CD4-positive, alpha-beta memory T cell (primary cell): Measurements from ENCODE around the gene PARD3B. TPM values are rescaled to one million over a fixed set of nuclear protein-coding genes. Genes with fewer than 3 reads are reported as not detected.
A peak's percentile ranks its signal among the peaks of the same experiment; 100 is the strongest.

Source experiments
- CTCF ChIA-PET: fragments of 350-600 bp; sonication (Branson Sonifier 250); formaldehyde crosslinking; loops from one replicate; lab custom pipeline; 2021; ENCODE audit warnings: inconsistent platforms; ENCODE audit not compliant: partially characterized antibody; lab: Charles Lee
- POLR2A ChIA-PET: fragments of 350-600 bp; sonication (Branson Sonifier 250); formaldehyde crosslinking; loops from one replicate; lab custom pipeline; 2021; ENCODE audit not compliant: partially characterized antibody; lab: Charles Lee
- DNase-seq, 5 donors: peaks; one replicate each; pipeline versions ENCODE4 v3.0.0 to v3.0.0-alpha.2; 2020 to 2022; ENCODE audit warnings: mixed read lengths in 1 of 5
- H3K27ac ChIP-seq: one replicate; pipeline ENCODE4 v1.7.0; 2013; ENCODE audit warnings: low read depth, low read length
- H3K27me3 ChIP-seq: 2 replicates; pipeline ENCODE4 v1.7.0; 2013; ENCODE audit warnings: mild to moderate bottlenecking, low read length, moderate library complexity; ENCODE audit not compliant: insufficient read depth
- H3K36me3 ChIP-seq: 2 replicates; pipeline ENCODE4 v1.7.0; 2013; ENCODE audit warnings: mild to moderate bottlenecking, low read length, moderate library complexity; ENCODE audit not compliant: insufficient read depth
- H3K4me1 ChIP-seq: 2 replicates; pipeline ENCODE4 v1.7.0; 2013; ENCODE audit warnings: mild to moderate bottlenecking, low read length, moderate library complexity; ENCODE audit not compliant: insufficient read depth
- H3K4me3 ChIP-seq, 2 donors: one replicate each; pipeline ENCODE4 v1.7.0; 2013; ENCODE audit warnings: low read length in 2 of 2, mild to moderate bottlenecking in 1 of 2
- H3K9me3 ChIP-seq, 2 donors: one replicate each; pipeline ENCODE4 v1.7.0; 2013; ENCODE audit warnings: low read length in 2 of 2, control low read depth in 1 of 2; ENCODE audit not compliant: control insufficient read depth in 1 of 2
- H3K27ac Mint-ChIP-seq, 7 donors: one replicate each; pipeline ENCODE4 v1.8.0; 2020 to 2021; ENCODE audit warnings: mixed read lengths in 7 of 7, mild to moderate bottlenecking in 6 of 7, inconsistent platforms in 3 of 7, moderate library complexity in 3 of 7
- H3K27me3 Mint-ChIP-seq, 2 donors: one replicate each; pipeline ENCODE4 v1.8.0; 2020 to 2021; ENCODE audit warnings: mixed read lengths in 2 of 2
- H3K36me3 Mint-ChIP-seq, 2 donors: one replicate each; pipeline ENCODE4 v1.8.0; 2020 to 2021; ENCODE audit warnings: mixed read lengths in 2 of 2, inconsistent platforms in 1 of 2, mild to moderate bottlenecking in 1 of 2
- H3K4me1 Mint-ChIP-seq, 4 donors: one replicate each; pipeline ENCODE4 v1.8.0; 2020 to 2021; ENCODE audit warnings: mixed read lengths in 4 of 4, mild to moderate bottlenecking in 1 of 4
- H3K4me3 Mint-ChIP-seq, 8 donors: one replicate each; pipeline ENCODE4 v1.8.0; 2020 to 2021; ENCODE audit warnings: mixed read lengths in 8 of 8, mild to moderate bottlenecking in 7 of 8, moderate library complexity in 6 of 8, inconsistent platforms in 3 of 8
- H3K9me3 Mint-ChIP-seq, 8 donors: one replicate each; pipeline ENCODE4 v1.8.0; 2020 to 2021; ENCODE audit warnings: mixed read lengths in 8 of 8, mild to moderate bottlenecking in 5 of 8, inconsistent platforms in 3 of 8, moderate library complexity in 1 of 8
- intact Hi-C: fragments of 100-400 bp; cut with micrococcal nuclease; formaldehyde crosslinking; loops from one replicate; pipeline ENCODE4 v1.15.1; 2023
- polyA plus RNA-seq, 2 donors: library from polyadenylated mRNA; unstranded; fragments of 300-500 nt; fragmentation: Illumina TruSeq; gene quantifications; one replicate each; pipeline ENCODE4 v1.2.3, GENCODE V29; 2021
- total RNA-seq, 2 experiments: library from RNA; stranded (reverse); gene quantifications; one replicate each; pipeline ENCODE4 v1.2.3, GENCODE V29; 2021

PARD3B gene
- total and polyA plus RNA-seq, 4 experiments from 2014 or later: 0.44 to 1.3 (median 1.2) TPM; not detected in 1

DNA sequence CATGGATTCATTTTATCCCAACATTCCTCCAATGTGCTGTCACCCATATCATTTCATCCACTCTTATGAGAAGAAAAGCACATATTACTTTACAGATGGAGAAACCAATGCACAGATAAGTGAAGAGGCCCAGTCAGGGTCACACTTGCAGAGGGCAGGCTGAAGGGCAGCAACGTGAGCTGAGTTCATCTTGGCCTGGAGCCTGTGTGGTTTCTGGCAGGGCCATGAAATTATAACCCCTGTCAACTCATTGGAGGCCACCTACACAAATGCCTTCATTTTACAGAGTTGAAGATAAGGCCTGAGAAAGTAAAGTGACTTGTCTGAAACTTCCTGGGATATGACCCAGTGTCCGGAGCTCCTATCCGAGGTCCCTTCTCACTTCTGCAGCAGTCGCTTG is 1048.6 kb downstream of the PARD3B start:
- H3K27me3 Mint-ChIP-seq: no peaks in the 10 kb centered on the region
- ChIA-PET POLR2A (no interaction called here), CTCF (no interaction called here)
- no peak overlapping the region for H3K27ac ChIP-seq
- H3K36me3 ChIP-seq: no peaks in the 10 kb centered on the region
- H3K9me3 ChIP-seq: no peaks in the 10 kb centered on the region
- H3K36me3 Mint-ChIP-seq: no peaks in the 10 kb centered on the region
- no peak overlapping the region for H3K4me3 ChIP-seq
- no peak for DNase-seq
- intact Hi-C loops: no loop called here
- no peaks in the 10 kb centered on the region for H3K27me3 ChIP-seq
- no peaks in the 10 kb centered on the region for H3K4me1 ChIP-seq
- no peak overlapping the region for H3K27ac Mint-ChIP-seq
- no peak overlapping the region for H3K4me3 Mint-ChIP-seq
- H3K9me3 Mint-ChIP-seq: peaks cover 0 to 1% (median 0%) of the 10 kb centered on the region in 8 donors
- no peaks in the 10 kb centered on the region for H3K4me1 Mint-ChIP-seq

DNA sequence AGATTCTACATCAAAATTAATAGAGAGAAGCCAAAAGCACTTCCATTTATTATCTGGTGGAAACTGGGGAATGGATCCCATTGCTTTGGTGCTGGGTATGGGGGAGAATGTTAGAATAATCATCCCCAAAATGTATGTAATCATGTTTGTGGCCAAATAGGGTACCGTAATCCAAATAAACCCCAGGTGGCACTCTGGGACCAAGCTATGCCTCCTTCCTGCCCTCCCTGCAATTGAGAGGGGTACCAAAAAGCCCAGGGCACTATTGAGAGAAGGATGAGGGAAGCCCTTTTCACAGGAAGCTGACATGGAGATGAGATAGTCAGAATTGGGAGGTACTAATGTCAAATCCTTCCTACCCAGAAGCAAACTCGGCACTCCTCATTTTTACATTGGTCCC is 1051.3 kb downstream of the PARD3B start:
- intact Hi-C loops: no loop called here
- Histone ChIP-seq H3K27me3 (no peaks in the 10 kb centered on the region), H3K27ac (no peak overlapping the region), H3K9me3 (no peaks in the 10 kb centered on the region), H3K4me1 (no peaks in the 10 kb centered on the region), H3K4me3 (no peak overlapping the region), H3K36me3 (no peaks in the 10 kb centered on the region)
- H3K36me3 Mint-ChIP-seq: no peaks in the 10 kb centered on the region
- POLR2A ChIA-PET: no interaction called here
- peaks cover 0 to 6% (median 3%) of the 10 kb centered on the region in 8 donors for H3K9me3 Mint-ChIP-seq
- peaks cover 0 to 3% of the 10 kb centered on the region in 2 donors for H3K27me3 Mint-ChIP-seq
- no peaks in the 10 kb centered on the region for H3K4me1 Mint-ChIP-seq
- no peak overlapping the region for H3K4me3 Mint-ChIP-seq
- DNase-seq: no peak
- CTCF ChIA-PET: no interaction called here
- no peak overlapping the region for H3K27ac Mint-ChIP-seq

DNA sequence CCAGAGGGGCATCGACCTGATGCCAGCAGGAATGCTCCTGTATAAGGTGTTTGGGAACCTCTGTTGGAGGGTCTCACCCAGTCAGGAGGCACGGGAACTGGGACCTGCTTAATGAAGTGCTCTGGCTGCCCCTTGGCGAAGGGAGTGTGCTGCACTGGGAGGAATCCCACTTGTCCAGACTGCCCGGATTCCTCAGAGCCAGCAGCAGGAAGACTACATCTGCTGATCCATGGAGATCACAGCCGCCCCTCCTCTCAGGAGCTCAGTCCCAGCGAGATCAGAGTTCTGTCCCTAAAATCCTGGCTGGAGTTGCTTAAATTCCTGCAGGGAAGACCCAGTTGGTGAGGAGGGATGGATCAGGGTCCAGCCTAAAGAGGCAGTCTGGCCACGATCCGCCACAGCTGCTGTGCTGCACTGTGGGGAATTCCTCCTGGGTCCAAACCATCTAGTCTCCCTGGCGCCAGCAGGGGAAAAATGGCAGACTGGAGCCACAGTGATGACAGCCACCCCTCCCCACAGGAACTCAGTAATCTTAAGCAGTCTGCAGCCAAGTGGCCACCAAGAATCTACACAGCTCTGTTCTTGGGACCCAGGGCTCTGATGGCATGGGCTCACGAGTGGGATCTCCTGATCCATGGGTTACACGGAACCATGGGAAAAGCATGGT is 1060.5 kb downstream of the PARD3B start:
- H3K4me3 ChIP-seq: no peak overlapping the region
- intact Hi-C loops: no loop called here
- ChIA-PET CTCF (no interaction called here), POLR2A (no interaction called here)
- DNase-seq: no peak
- H3K27me3 Mint-ChIP-seq: peaks cover 11 to 23% of the 10 kb centered on the region in 2 donors
- H3K4me3 Mint-ChIP-seq: no peak overlapping the region
- peaks cover 0 to 17% of the 10 kb centered on the region in 2 donors for H3K36me3 Mint-ChIP-seq
- H3K4me1 ChIP-seq: no peaks in the 10 kb centered on the region
- H3K9me3 Mint-ChIP-seq: peaks cover 0 to 37% (median 19%) of the 10 kb centered on the region in 8 donors
- H3K9me3 ChIP-seq: peaks cover 0 to 3% of the 10 kb centered on the region in 2 donors
- no peaks in the 10 kb centered on the region for H3K4me1 Mint-ChIP-seq
- no peaks in the 10 kb centered on the region for H3K27me3 ChIP-seq
- no peak overlapping the region for H3K27ac Mint-ChIP-seq
- no peaks in the 10 kb centered on the region for H3K36me3 ChIP-seq
- no peak overlapping the region for H3K27ac ChIP-seq

DNA sequence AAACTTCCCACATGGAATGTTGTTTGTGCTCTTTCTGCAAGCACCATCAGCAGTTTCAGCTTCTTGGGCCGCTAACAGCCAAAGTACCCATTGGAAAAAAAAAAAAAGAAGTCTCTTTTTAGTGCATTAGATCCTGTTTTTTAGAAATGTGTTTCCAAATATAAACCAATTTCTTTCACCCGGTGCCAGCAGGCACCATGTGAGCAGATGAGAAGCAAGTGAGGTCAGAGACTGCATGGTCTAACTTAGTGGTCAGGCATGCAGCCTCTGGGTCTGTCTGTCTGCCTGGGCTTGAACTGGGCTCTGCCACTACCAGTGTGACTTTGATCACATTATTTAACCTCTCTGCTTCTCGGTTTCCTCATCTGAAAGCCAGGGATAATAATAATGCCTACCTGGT is 1061.9 kb downstream of the PARD3B start:
- CTCF ChIA-PET: no interaction called here
- Mint-ChIP-seq H3K27ac (no peak overlapping the region), H3K27me3 (peaks cover 20 to 22% of the 10 kb centered on the region in 2 donors), H3K4me1 (no peaks in the 10 kb centered on the region), H3K36me3 (peaks cover 0 to 17% of the 10 kb centered on the region in 2 donors), H3K9me3 (peaks cover 0 to 28% (median 16%) of the 10 kb centered on the region in 8 donors), H3K4me3 (no peak overlapping the region)
- no peaks in the 10 kb centered on the region for H3K27me3 ChIP-seq
- POLR2A ChIA-PET: no interaction called here
- no peak overlapping the region for H3K4me3 ChIP-seq
- DNase-seq: no peak
- peaks cover 0 to 3% of the 10 kb centered on the region in 2 donors for H3K9me3 ChIP-seq
- H3K4me1 ChIP-seq: no peaks in the 10 kb centered on the region
- no peak overlapping the region for H3K27ac ChIP-seq
- intact Hi-C loops: no loop called here
- no peaks in the 10 kb centered on the region for H3K36me3 ChIP-seq

DNA sequence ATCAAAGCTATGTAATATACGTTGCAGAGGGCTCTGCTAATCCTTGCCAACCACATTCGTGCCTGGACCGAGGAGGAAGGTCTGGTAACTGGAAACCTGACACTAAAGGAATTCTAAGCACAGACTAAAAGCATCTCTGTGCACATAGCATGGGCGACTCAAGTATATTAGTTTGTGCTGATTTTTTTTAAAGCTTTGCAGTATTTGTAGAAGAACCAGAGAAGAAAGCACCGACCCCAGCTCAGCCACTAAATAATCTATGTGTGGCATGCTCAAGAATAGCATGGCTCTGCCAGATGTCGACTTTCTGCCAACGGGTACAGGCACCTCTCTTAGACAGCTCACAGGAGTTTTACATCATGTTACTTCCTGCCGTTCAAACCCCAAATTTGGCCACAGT is 1063.8 kb downstream of the PARD3B start:
- H3K27ac ChIP-seq: no peak overlapping the region
- ChIA-PET POLR2A (no interaction called here), CTCF (interaction anchor here (1.6 kb wide), 1 partner anchor 10 kb away, joined by 3 read pairs; no protein-coding TSS in a partner anchor)
- Mint-ChIP-seq H3K4me3 (no peak overlapping the region), H3K27ac (no peak overlapping the region), H3K36me3 (peaks cover 0 to 10% of the 10 kb centered on the region in 2 donors), H3K9me3 (peaks cover 0 to 16% (median 8%) of the 10 kb centered on the region in 8 donors), H3K4me1 (peaks cover 0 to 10% (median 7%) of the 10 kb centered on the region in 4 donors), H3K27me3 (peaks cover 23% of the 10 kb centered on the region in 2 donors)
- no peaks in the 10 kb centered on the region for H3K27me3 ChIP-seq
- H3K36me3 ChIP-seq: no peaks in the 10 kb centered on the region
- H3K9me3 ChIP-seq: no peaks in the 10 kb centered on the region
- no peak for DNase-seq
- intact Hi-C loops: no loop called here
- no peaks in the 10 kb centered on the region for H3K4me1 ChIP-seq
- no peak overlapping the region for H3K4me3 ChIP-seq

DNA sequence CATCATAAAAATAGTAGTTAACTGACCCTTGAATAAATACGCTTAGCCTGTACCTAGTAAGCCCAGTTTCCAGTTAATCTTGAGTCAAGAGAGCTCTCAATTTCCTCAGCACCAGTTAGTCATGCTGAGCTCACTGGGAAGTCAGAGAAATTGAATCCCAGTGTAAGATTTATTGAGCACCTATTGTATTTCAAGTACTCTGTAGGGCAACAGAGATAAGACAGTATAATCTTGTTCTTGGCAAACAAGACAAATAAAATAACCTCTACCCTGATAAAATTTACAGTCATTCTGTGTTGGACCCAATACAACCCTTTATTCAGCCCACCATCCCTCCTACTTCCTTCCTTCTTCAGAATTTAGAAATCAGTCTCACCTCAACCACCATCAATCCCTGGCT is 1065.2 kb downstream of the PARD3B start:
- no peak overlapping the region for H3K4me3 ChIP-seq
- peaks cover 18 to 21% of the 10 kb centered on the region in 2 donors for H3K27me3 Mint-ChIP-seq
- CTCF ChIA-PET: interaction anchor here (1.6 kb wide), 1 partner anchor 9 kb away, joined by 3 read pairs; no protein-coding TSS in a partner anchor
- peaks cover 0 to 10% (median 7%) of the 10 kb centered on the region in 4 donors for H3K4me1 Mint-ChIP-seq
- intact Hi-C loops: no loop called here
- peaks cover 0 to 4% of the 10 kb centered on the region in 2 donors for H3K36me3 Mint-ChIP-seq
- H3K27me3 ChIP-seq: no peaks in the 10 kb centered on the region
- H3K4me3 Mint-ChIP-seq: no peak overlapping the region
- no peaks in the 10 kb centered on the region for H3K36me3 ChIP-seq
- H3K9me3 ChIP-seq: no peaks in the 10 kb centered on the region
- POLR2A ChIA-PET: no interaction called here
- no peak overlapping the region for H3K27ac ChIP-seq
- no peaks in the 10 kb centered on the region for H3K4me1 ChIP-seq
- DNase-seq: no peak
- peaks cover 0 to 8% (median 3%) of the 10 kb centered on the region in 8 donors for H3K9me3 Mint-ChIP-seq
- H3K27ac Mint-ChIP-seq: no peak overlapping the region

DNA sequence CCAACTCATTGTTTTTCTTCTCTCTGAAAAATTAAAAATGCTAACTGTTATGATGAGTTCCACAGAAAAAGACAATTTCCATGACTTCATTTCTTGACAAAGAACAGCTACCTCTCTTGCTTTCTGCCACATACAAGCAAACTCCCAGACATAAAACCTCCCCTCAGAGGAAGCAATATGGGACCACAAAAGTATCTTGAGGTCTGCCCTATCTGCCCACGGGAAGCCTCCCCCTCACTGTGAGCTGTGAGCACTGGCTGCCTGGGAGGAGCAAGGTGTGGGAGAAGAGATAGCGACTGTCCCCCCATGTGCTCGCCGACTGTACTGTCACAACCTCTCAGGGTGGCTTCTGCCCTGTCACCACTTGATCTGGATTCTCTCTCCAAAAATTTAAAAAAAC is 1067.4 kb downstream of the PARD3B start:
- Histone ChIP-seq H3K27ac (no peak overlapping the region), H3K36me3 (no peaks in the 10 kb centered on the region), H3K4me1 (no peaks in the 10 kb centered on the region), H3K27me3 (no peaks in the 10 kb centered on the region), H3K4me3 (no peak overlapping the region), H3K9me3 (no peaks in the 10 kb centered on the region)
- peaks cover 13 to 21% of the 10 kb centered on the region in 2 donors for H3K27me3 Mint-ChIP-seq
- H3K9me3 Mint-ChIP-seq: peaks cover 0 to 6% (median 0%) of the 10 kb centered on the region in 8 donors
- intact Hi-C loops: no loop called here
- no peak overlapping the region for H3K27ac Mint-ChIP-seq
- H3K36me3 Mint-ChIP-seq: no peaks in the 10 kb centered on the region
- H3K4me3 Mint-ChIP-seq: peak overlapping the region in 1 of 8 donors; percentile 10
- H3K4me1 Mint-ChIP-seq: peaks cover 0 to 10% (median 7%) of the 10 kb centered on the region in 4 donors
- ChIA-PET CTCF (no interaction called here), POLR2A (no interaction called here)
- DNase-seq: no peak
